ENCODE measurements around the gene NUTM1. TPM values are rescaled to one million over a fixed set of nuclear protein-coding genes. Genes with fewer than 3 reads are reported as not detected.

Gene NUTM1
- total and polyA plus RNA-seq, 2 experiments from 2014 or later, result not detected

GRCh38 chr15:34337557-34338306 is 5.4 kb upstream of the NUTM1 start, which contains the start of gene SLC12A6:
SLC12A6 (minus strand) TSS chr15:34337781; CDS start chr15:34336680, 1,101 bp downstream.
- peak; percentile 96 for DNase-seq (ENCODE audit: low spot score)
- no peaks in the 10 kb centered on the region for H3K9me2 ChIP-seq (replicated peaks; ENCODE audit: insufficient read depth)
- TF ChIP-seq EZH2phosphoT487 (IDR thresholded peaks at IDR 0.05; ENCODE audit: low read depth, severe bottlenecking, unreplicated experiment) (no peak), CTCF (IDR thresholded peaks at IDR 0.05; ENCODE audit: poor library complexity) (no peak), EZH2 (IDR thresholded peaks at IDR 0.05; ENCODE audit: borderline replicate concordance) (no peak)
- no peaks in the 10 kb centered on the region for H3K9me3 ChIP-seq (ENCODE audit: low read depth)
- no peaks in the 10 kb centered on the region for H4K20me1 ChIP-seq (ENCODE audit: insufficient read depth, poor library complexity, severe bottlenecking)
- no peaks in the 10 kb centered on the region for H3K27me3 ChIP-seq
- peak within 1 kb of the TSS; percentile 62 for H3K27ac ChIP-seq
- peak within 1 kb of the TSS; percentile 92 for H2AFZ ChIP-seq
- WGBS (ENCODE audit: low lambda C conversion rate, missing lambda C conversion rate), result 2% methylated on average over 49 of the region's 78 CpGs
- H3K36me3 ChIP-seq (replicated peaks; ENCODE audit: insufficient read depth, low read depth), result no peaks in the 10 kb centered on the region
- peak within 1 kb of the TSS; percentile 88 for H3K4me3 ChIP-seq
- peaks cover 7% of the 10 kb centered on the region for H3K4me1 ChIP-seq (ENCODE audit: insufficient read depth)
- H3K79me2 ChIP-seq, result peaks cover 29% of the 10 kb centered on the region
- peak within 1 kb of the TSS; percentile 76 for H3K4me2 ChIP-seq

GRCh38 chr15:34338347-34338746 is 4.8 kb upstream of the NUTM1 start:
- Histone ChIP-seq H3K9me3 (ENCODE audit: low read depth) (no peaks in the 10 kb centered on the region), H2AFZ (peak overlapping the region; percentile 46), H3K79me2 (peaks cover 29% of the 10 kb centered on the region), H3K4me3 (peak overlapping the region; percentile 3), H4K20me1 (ENCODE audit: insufficient read depth, poor library complexity, severe bottlenecking) (no peaks in the 10 kb centered on the region), H3K9me2 (replicated peaks; ENCODE audit: insufficient read depth) (no peaks in the 10 kb centered on the region), H3K4me1 (ENCODE audit: insufficient read depth) (peaks cover 7% of the 10 kb centered on the region), H3K4me2 (peak overlapping the region; percentile 76), H3K36me3 (replicated peaks; ENCODE audit: insufficient read depth, low read depth) (no peaks in the 10 kb centered on the region), H3K27ac (no peak overlapping the region), H3K27me3 (no peaks in the 10 kb centered on the region)
- no peak for DNase-seq (ENCODE audit: low spot score)
- no peak for TF ChIP-seq CTCF (IDR thresholded peaks at IDR 0.05; ENCODE audit: poor library complexity)
- TF ChIP-seq EZH2phosphoT487 (IDR thresholded peaks at IDR 0.05; ENCODE audit: low read depth, severe bottlenecking, unreplicated experiment), result no peak
- TF ChIP-seq EZH2 (IDR thresholded peaks at IDR 0.05; ENCODE audit: borderline replicate concordance), result no peak
- WGBS (ENCODE audit: low lambda C conversion rate, missing lambda C conversion rate), result 57% methylated on average over 16 of the region's 16 CpGs

- no peak for DNase-seq (ENCODE audit: low spot score)
- 90% methylated on average over 3 of the region's 3 CpGs for WGBS (ENCODE audit: low lambda C conversion rate, missing lambda C conversion rate)
- no peaks in the 10 kb centered on the region for H3K9me2 ChIP-seq (replicated peaks; ENCODE audit: insufficient read depth)
- no peak overlapping the region for H3K4me3 ChIP-seq
- no peak overlapping the region for H3K27ac ChIP-seq
- H3K79me2 ChIP-seq, result peaks cover 29% of the 10 kb centered on the region
- no peak overlapping the region for H3K4me2 ChIP-seq
- no peak overlapping the region for H2AFZ ChIP-seq
- H3K9me3 ChIP-seq (ENCODE audit: low read depth), result no peaks in the 10 kb centered on the region
- H3K27me3 ChIP-seq, result no peaks in the 10 kb centered on the region
- no peaks in the 10 kb centered on the region for H3K36me3 ChIP-seq (replicated peaks; ENCODE audit: insufficient read depth, low read depth)
- peaks cover 7% of the 10 kb centered on the region for H3K4me1 ChIP-seq (ENCODE audit: insufficient read depth)
- TF ChIP-seq CTCF (IDR thresholded peaks at IDR 0.05; ENCODE audit: poor library complexity), result no peak
- no peak for TF ChIP-seq EZH2phosphoT487 (IDR thresholded peaks at IDR 0.05; ENCODE audit: low read depth, severe bottlenecking, unreplicated experiment)
- TF ChIP-seq EZH2 (IDR thresholded peaks at IDR 0.05; ENCODE audit: borderline replicate concordance), result no peak
- H4K20me1 ChIP-seq (ENCODE audit: insufficient read depth, poor library complexity, severe bottlenecking), result no peaks in the 10 kb centered on the region
Measured at GRCh38 chr15:34339946-34340345, 3.2 kb upstream of the NUTM1 start.
